Transverse colon (tissue), 3 donors: Measurements from ENCODE around the gene POLR1F.

Source experiments
- CTCF ChIP-seq, 5 experiments: fragments of 200-600 bp in 3 of 5; fragments of 450-650 bp in 2 of 5; sonication (generic) in 3 of 5; IDR thresholded peaks; 1 replicate in 2 of 5; 2 replicates in 3 of 5; pipeline ENCODE4 v1.5.1; 2016 to 2017; ENCODE audit warnings: antibody characterized with exemption in 5 of 5, inconsistent platforms in 3 of 5, mild to moderate bottlenecking in 2 of 5, moderate library complexity in 1 of 5
- EP300 ChIP-seq: sonication (generic); formaldehyde crosslinking; IDR thresholded peaks from one replicate; pipeline ENCODE4 v1.6.1; 2017; ENCODE audit warnings: antibody characterized with exemption, low read depth
- POLR2A ChIP-seq: fragments of 450-650 bp; IDR thresholded peaks from one replicate; pipeline ENCODE4 v1.6.1; 2016; ENCODE audit warnings: antibody characterized with exemption, mild to moderate bottlenecking, moderate library complexity

GRCh38 chr7:19681596-19681995 is 27.2 kb downstream of the POLR1F start:
- no peak for TF ChIP-seq CTCF (IDR thresholded peaks at IDR 0.05)
- TF ChIP-seq POLR2A, result no peak
- no peak for TF ChIP-seq EP300
